ENCODE data around the gene ACAD10.
"Not testable (repeated sequence)": the region's sequence is repeated elsewhere in the genome, so short reads cannot be mapped to it uniquely, and the experiment has no call there.

The ACAD10 gene

DNA sequence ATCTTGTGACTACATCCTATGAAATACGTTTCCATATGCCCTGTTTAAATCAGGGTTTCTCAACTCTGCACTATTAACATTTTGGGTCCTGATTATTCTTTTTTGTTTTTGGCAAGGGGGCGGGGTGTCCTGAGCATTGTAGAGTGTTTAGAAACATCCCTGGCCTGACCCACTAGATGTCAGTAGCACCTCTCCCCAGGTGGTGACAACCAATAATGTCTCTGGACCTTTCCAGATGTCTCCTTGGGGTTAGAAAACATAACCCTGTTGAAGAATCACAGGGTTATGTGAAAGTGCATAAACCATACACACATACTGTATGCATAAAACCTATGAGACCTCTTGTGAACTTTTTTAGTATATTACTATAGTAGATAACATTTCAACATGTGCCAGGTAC, 1.4 kb downstream of the ACAD10 start:
- Histone ChIP-seq H3K4me1 (ENCODE audit: control insufficient read depth, insufficient read depth, low read length) (no peaks in the 10 kb centered on the region), H3K27ac (ENCODE audit: low read depth, low read length) (no peak overlapping the region), H3K9me3 (ENCODE audit: control insufficient read depth, insufficient read depth, low read length) (no peaks in the 10 kb centered on the region), H3K9ac (ENCODE audit: low read depth, low read length) (no peak overlapping the region), H3K36me3 (ENCODE audit: control insufficient read depth, insufficient read depth, low read length) (peaks cover 12% of the 10 kb centered on the region), H3K4me3 (ENCODE audit: low read depth, low read length) (peak overlapping the region; percentile 100), H3K27me3 (ENCODE audit: control insufficient read depth, insufficient read depth, low read length) (no peaks in the 10 kb centered on the region)

DNA sequence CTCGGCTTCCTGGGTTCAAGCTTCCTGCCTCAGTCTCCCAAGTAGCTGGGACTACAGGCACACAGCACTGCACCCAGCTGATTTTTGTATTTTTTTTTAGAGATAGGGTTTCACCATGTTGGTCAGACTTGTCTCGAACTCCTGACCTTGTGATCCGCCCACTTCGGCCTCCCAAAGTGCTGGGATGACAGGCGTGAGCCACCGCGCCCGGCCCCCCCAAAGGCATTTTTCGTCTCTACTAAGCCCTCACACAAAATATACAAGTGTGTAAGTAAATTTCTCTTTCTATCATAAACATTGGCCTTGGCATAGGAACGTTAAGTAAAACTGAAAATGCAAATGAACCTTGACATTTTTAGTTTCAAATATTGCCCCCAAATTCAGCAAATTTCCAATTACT, 2.1 kb downstream of the ACAD10 start:
- Histone ChIP-seq H3K4me3 (ENCODE audit: low read depth, low read length) (no peak overlapping the region), H3K36me3 (ENCODE audit: control insufficient read depth, insufficient read depth, low read length) (peaks cover 6% of the 10 kb centered on the region), H3K27ac (ENCODE audit: low read depth, low read length) (no peak overlapping the region), H3K27me3 (ENCODE audit: control insufficient read depth, insufficient read depth, low read length) (no peaks in the 10 kb centered on the region), H3K9me3 (ENCODE audit: control insufficient read depth, insufficient read depth, low read length) (no peaks in the 10 kb centered on the region), H3K9ac (ENCODE audit: low read depth, low read length) (no peak overlapping the region), H3K4me1 (ENCODE audit: control insufficient read depth, insufficient read depth, low read length) (no peaks in the 10 kb centered on the region)

DNA sequence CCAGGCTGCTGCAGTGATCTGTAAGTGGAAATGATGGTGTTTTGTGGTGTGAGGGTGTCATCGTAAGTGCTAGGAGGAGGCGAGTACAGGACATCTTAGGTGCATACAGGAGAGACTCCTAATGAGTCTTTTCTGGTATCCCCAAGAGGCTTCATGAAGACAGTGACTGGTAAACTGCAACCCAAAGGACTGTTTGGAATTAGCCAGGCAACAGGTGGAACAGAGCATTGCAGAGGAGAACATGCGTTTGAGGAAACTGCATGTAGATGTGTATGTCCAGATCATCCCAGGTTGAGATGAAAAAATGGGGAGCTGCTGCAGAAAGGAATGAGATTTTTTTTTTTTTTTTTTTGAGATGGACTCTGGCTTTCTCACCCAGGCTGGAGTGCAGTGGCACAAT, 5.4 kb downstream of the ACAD10 start:
- Histone ChIP-seq H3K27ac (ENCODE audit: low read depth, low read length) (no peak overlapping the region), H3K9me3 (ENCODE audit: control insufficient read depth, insufficient read depth, low read length) (no peaks in the 10 kb centered on the region), H3K4me1 (ENCODE audit: control insufficient read depth, insufficient read depth, low read length) (no peaks in the 10 kb centered on the region), H3K36me3 (ENCODE audit: control insufficient read depth, insufficient read depth, low read length) (peaks cover 33% of the 10 kb centered on the region), H3K4me3 (ENCODE audit: low read depth, low read length) (no peak overlapping the region), H3K9ac (ENCODE audit: low read depth, low read length) (no peak overlapping the region), H3K27me3 (ENCODE audit: control insufficient read depth, insufficient read depth, low read length) (no peaks in the 10 kb centered on the region)

DNA sequence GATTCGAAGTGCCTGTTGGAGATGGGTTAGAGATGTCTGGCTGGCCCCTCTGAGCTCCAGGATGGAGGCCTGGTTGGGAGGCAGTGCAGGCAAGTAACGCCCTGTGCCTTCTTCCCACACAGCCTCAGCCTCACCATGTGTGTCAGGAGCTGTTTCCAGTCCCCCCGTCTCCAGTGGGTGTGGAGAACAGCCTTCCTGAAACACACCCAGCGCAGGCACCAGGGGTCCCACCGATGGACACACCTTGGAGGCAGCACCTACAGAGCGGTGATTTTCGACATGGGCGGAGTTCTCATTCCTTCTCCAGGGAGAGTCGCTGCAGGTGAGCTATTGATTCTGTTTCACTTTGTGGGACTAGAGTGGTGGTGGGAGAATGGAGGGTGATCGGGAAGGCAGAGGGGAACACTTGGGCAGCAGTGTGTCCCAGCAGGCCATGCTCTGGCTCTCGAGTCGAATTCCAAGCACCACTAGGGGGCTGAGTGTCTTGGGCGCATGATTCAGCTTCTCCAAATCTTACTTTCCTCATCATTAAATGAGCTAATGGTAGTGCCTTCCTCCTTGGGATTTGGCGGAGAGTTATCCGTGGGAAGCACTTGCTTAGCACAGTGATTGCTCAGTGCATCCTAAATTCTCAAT, 6.8 kb downstream of the ACAD10 start:
- Histone ChIP-seq H3K4me3 (ENCODE audit: low read depth, low read length) (no peak overlapping the region), H3K9me3 (ENCODE audit: control insufficient read depth, insufficient read depth, low read length) (no peaks in the 10 kb centered on the region), H3K36me3 (ENCODE audit: control insufficient read depth, insufficient read depth, low read length) (peaks cover 35% of the 10 kb centered on the region), H3K27me3 (ENCODE audit: control insufficient read depth, insufficient read depth, low read length) (no peaks in the 10 kb centered on the region), H3K4me1 (ENCODE audit: control insufficient read depth, insufficient read depth, low read length) (no peaks in the 10 kb centered on the region), H3K27ac (ENCODE audit: low read depth, low read length) (no peak overlapping the region), H3K9ac (ENCODE audit: low read depth, low read length) (no peak overlapping the region)

DNA sequence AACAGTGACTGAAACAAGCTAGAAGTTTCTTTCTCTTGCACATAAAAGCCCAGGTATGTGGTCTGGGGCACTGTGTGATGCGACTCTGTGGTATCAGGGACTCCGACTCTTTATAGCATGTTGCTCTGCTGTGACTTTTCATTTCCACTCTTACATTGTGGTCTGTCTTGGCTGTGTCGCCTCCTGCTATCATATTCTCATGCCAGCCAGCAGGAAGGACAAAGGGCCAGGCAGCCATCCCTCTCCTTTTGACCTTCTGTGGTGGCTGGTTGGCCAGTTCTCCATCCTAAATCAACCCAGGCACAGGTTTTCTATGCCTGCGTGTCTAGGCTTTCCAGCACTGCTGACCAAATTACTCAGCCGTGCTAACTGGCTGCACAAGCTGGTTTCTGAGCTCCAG, 8.0 kb downstream of the ACAD10 start:
- H3K9ac ChIP-seq (ENCODE audit: low read depth, low read length): no peak overlapping the region
- no peak overlapping the region for H3K4me3 ChIP-seq (ENCODE audit: low read depth, low read length)
- H3K9me3 ChIP-seq (ENCODE audit: control insufficient read depth, insufficient read depth, low read length): no peaks in the 10 kb centered on the region
- H3K27me3 ChIP-seq (ENCODE audit: control insufficient read depth, insufficient read depth, low read length): no peaks in the 10 kb centered on the region
- H3K4me1 ChIP-seq (ENCODE audit: control insufficient read depth, insufficient read depth, low read length): no peaks in the 10 kb centered on the region
- H3K36me3 ChIP-seq (ENCODE audit: control insufficient read depth, insufficient read depth, low read length): peaks cover 39% of the 10 kb centered on the region
- H3K27ac ChIP-seq (ENCODE audit: low read depth, low read length): no peak overlapping the region

DNA sequence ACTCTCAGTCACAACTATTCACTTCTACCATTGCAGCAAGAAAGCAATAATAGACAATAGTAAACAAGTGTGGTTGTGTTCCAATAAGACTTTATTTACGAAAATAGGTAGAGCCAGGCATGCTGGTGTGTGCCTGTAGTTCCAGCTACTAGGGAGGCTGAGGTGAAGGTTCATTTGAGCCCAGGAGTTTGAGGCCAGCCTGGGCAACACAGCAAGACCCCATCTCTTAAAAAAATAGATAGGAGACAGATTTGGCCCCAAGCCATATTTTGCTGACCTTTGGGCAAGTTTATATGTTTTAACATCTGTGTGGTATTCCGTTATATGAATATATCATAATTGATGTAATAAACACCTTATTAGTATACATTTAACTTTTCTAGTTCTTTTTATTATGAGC, 14.1 kb downstream of the ACAD10 start:
- no peaks in the 10 kb centered on the region for H3K9me3 ChIP-seq (ENCODE audit: control insufficient read depth, insufficient read depth, low read length)
- no peaks in the 10 kb centered on the region for H3K4me1 ChIP-seq (ENCODE audit: control insufficient read depth, insufficient read depth, low read length)
- no peak overlapping the region for H3K27ac ChIP-seq (ENCODE audit: low read depth, low read length)
- no peak overlapping the region for H3K9ac ChIP-seq (ENCODE audit: low read depth, low read length)
- H3K27me3 ChIP-seq (ENCODE audit: control insufficient read depth, insufficient read depth, low read length): no peaks in the 10 kb centered on the region
- peaks cover 45% of the 10 kb centered on the region for H3K36me3 ChIP-seq (ENCODE audit: control insufficient read depth, insufficient read depth, low read length)
- no peak overlapping the region for H3K4me3 ChIP-seq (ENCODE audit: low read depth, low read length)

DNA sequence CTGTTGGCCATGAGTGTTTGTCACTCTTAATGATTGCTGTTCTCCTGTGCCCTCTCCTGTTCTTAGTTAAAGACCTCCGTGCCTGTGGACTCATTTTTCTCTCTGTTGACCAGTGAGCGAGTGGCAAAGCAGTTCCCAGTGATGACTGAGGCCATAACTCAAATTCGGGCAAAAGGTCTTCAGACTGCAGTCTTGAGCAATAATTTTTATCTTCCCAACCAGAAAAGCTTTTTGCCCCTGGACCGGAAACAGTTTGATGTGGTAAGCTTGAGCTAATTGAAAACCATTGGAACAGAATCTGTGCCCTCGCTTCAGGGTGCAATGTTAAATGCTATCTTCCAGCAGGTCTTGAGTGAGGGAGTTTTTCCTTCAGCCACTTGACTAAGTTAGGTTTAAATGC, 19.8 kb downstream of the ACAD10 start:
- Histone ChIP-seq H3K9me3 (ENCODE audit: control insufficient read depth, insufficient read depth, low read length) (no peaks in the 10 kb centered on the region), H3K27me3 (ENCODE audit: control insufficient read depth, insufficient read depth, low read length) (no peaks in the 10 kb centered on the region), H3K4me1 (ENCODE audit: control insufficient read depth, insufficient read depth, low read length) (no peaks in the 10 kb centered on the region), H3K36me3 (ENCODE audit: control insufficient read depth, insufficient read depth, low read length) (peaks cover 42% of the 10 kb centered on the region), H3K27ac (ENCODE audit: low read depth, low read length) (no peak overlapping the region), H3K9ac (ENCODE audit: low read depth, low read length) (no peak overlapping the region), H3K4me3 (ENCODE audit: low read depth, low read length) (no peak overlapping the region)

DNA sequence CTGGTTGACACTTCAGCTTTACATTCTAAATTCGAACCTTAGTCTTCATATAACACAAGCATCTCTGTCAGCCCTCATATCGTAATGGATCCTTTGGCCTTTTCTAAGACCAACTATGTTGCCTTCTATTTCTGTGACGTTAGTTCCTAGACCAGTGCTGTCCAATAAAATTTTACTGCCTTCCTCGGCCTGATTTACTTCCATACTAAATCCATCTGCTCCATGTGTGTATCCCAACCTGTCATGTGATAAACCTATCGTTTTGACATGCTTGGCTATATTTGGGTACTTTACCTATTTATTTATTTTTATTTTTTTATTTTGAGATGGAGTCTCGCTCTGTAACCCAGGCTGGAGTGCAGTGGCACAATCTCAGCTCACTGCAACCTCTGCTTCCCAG, 20.3 kb downstream of the ACAD10 start:
- Histone ChIP-seq H3K36me3 (ENCODE audit: control insufficient read depth, insufficient read depth, low read length) (peaks cover 41% of the 10 kb centered on the region), H3K9ac (ENCODE audit: low read depth, low read length) (no peak overlapping the region), H3K27ac (ENCODE audit: low read depth, low read length) (no peak overlapping the region), H3K27me3 (ENCODE audit: control insufficient read depth, insufficient read depth, low read length) (no peaks in the 10 kb centered on the region), H3K4me3 (ENCODE audit: low read depth, low read length) (no peak overlapping the region), H3K4me1 (ENCODE audit: control insufficient read depth, insufficient read depth, low read length) (no peaks in the 10 kb centered on the region), H3K9me3 (ENCODE audit: control insufficient read depth, insufficient read depth, low read length) (no peaks in the 10 kb centered on the region)

DNA sequence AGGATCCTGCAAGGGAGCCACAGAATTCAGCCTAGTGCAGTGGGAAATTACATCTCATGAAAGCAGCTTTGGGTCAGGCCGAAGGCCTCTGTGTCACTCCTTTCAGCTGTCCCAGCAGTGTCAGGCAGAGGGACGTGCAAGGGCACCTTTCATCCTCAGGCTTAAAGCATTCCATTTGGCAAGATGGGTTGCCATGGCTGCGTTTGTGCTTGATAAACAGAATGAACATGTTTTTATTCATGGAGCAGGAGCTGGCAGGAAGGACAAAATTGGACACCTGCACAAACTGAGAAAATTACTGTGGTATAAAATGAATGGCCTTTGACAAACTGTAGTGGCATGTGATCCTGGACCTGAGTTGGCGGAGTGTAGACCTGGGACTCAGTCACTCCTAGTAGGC, 29.4 kb downstream of the ACAD10 start:
- Histone ChIP-seq H3K4me1 (ENCODE audit: control insufficient read depth, insufficient read depth, low read length) (no peaks in the 10 kb centered on the region), H3K9ac (ENCODE audit: low read depth, low read length) (no peak overlapping the region), H3K27ac (ENCODE audit: low read depth, low read length) (no peak overlapping the region), H3K4me3 (ENCODE audit: low read depth, low read length) (no peak overlapping the region), H3K9me3 (ENCODE audit: control insufficient read depth, insufficient read depth, low read length) (no peaks in the 10 kb centered on the region), H3K36me3 (ENCODE audit: control insufficient read depth, insufficient read depth, low read length) (peaks cover 48% of the 10 kb centered on the region), H3K27me3 (ENCODE audit: control insufficient read depth, insufficient read depth, low read length) (no peaks in the 10 kb centered on the region)

DNA sequence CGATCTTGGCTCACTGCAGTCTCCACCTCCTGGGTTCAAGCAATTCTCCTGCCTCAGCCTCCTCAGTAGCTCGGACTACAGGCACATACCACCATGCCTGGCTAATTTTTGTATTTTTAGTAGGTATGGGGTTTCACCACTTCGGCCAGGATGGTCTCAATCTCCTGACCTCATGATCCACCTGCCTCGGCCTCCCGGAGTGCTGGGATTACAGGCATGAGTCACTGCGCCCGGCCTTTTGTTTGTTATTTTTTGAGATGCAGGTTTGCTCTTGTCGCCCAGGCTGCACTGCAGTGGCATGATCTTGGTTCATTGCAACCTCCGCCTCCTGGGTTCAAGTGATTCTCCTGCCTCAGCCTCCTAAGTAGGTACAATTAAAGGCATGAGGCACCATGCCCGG, 33.5 kb downstream of the ACAD10 start:
- H3K4me3 ChIP-seq (ENCODE audit: low read depth, low read length); H3K9me3 ChIP-seq (ENCODE audit: control insufficient read depth, insufficient read depth, low read length); H3K27me3 ChIP-seq (ENCODE audit: control insufficient read depth, insufficient read depth, low read length); H3K9ac ChIP-seq (ENCODE audit: low read depth, low read length); H3K27ac ChIP-seq (ENCODE audit: low read depth, low read length); H3K4me1 ChIP-seq (ENCODE audit: control insufficient read depth, insufficient read depth, low read length): not testable (repeated sequence)
- H3K36me3 ChIP-seq (ENCODE audit: control insufficient read depth, insufficient read depth, low read length): peaks cover 39% of the 10 kb centered on the region

DNA sequence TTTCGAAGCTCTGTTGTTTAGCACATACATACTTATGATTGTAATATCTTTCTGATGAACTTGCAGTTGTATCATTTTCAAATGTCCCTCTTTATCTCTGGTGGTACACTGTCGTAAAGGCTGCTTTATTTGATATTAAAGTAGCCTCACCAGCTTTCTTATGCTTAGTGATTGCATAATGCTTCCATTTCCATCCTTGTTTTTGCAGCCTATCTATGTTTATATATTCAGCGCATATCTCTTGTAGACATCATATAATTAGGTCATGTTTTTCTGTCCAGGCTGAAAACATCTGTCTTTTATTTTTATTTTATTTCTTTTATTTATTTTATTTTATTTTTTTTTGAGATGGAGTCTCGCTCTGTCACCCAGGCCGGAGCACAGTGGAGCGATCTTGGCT, 34.6 kb downstream of the ACAD10 start:
- Histone ChIP-seq H3K4me3 (ENCODE audit: low read depth, low read length) (no peak overlapping the region), H3K9ac (ENCODE audit: low read depth, low read length) (no peak overlapping the region), H3K27ac (ENCODE audit: low read depth, low read length) (no peak overlapping the region), H3K27me3 (ENCODE audit: control insufficient read depth, insufficient read depth, low read length) (no peaks in the 10 kb centered on the region), H3K9me3 (ENCODE audit: control insufficient read depth, insufficient read depth, low read length) (no peaks in the 10 kb centered on the region), H3K4me1 (ENCODE audit: control insufficient read depth, insufficient read depth, low read length) (no peaks in the 10 kb centered on the region), H3K36me3 (ENCODE audit: control insufficient read depth, insufficient read depth, low read length) (peaks cover 40% of the 10 kb centered on the region)

Data from HUES48 (cell line).